H1 (cell line): Measurements from ENCODE around the gene CXXC5.

Experiments
- CHD2 ChIP-seq: IDR thresholded peaks from 2 replicates; pipeline ENCODE4 v1.6.1; 2012; ENCODE audit warnings: low read length, improper control_type of control experiment
- CTCF ChIP-seq, 3 experiments: IDR thresholded peaks; 1 replicate in 2 of 3; 2 replicates in 1 of 3; pipeline versions ENCODE4 v1.5.1 to v1.6.1; 2011; ENCODE audit warnings: low read length in 3 of 3, mild to moderate bottlenecking in 3 of 3, inconsistent platforms in 2 of 3, low read depth in 1 of 3, moderate library complexity in 1 of 3; ENCODE audit not compliant: insufficient read depth in 1 of 3; ENCODE audit errors: control extremely low read depth in 1 of 3
- TAF1 ChIP-seq: IDR thresholded peaks from 2 replicates; pipeline ENCODE4 v1.6.1; 2011; ENCODE audit warnings: mild to moderate bottlenecking, low read depth, low read length

GRCh38 chr5:139631520-139632165 lies 16.5 kb upstream of the CXXC5 start:
- TF ChIP-seq CTCF (IDR thresholded peaks at IDR 0.05; ENCODE audit: control extremely low read depth in 1 of 3, insufficient read depth in 1 of 3, low read depth in 1 of 3, low read length in 3 of 3) (no peak), CHD2 (no peak), TAF1 (no peak)
